Fibroblast of mammary gland (primary cell): Measurements from ENCODE around the gene NR1H2.

Experiments
- DNase-seq: peaks from one replicate; pipeline ENCODE4 v3.0.0-alpha.2; 2010; ENCODE audit warnings: low read depth
- H3K4me3 ChIP-seq: 2 replicates; pipeline ENCODE4 v1.5.1; 2011; ENCODE audit warnings: low read depth, mild to moderate bottlenecking, low read length, moderate library complexity; ENCODE audit not compliant: control insufficient read depth
- CTCF ChIP-seq: conservative IDR thresholded peaks from 2 replicates; pipeline ENCODE4 v1.5.1; 2011; ENCODE audit warnings: low read depth, low read length, inconsistent platforms; ENCODE audit not compliant: control insufficient read depth, insufficient read depth

NR1H2 gene

GRCh38 chr19:50417111-50418081 lies 41.1 kb downstream of the NR1H2 start:
- TF ChIP-seq CTCF, result no peak
- DNase-seq, result no peak
- H3K4me3 ChIP-seq, result no peak overlapping the region

GRCh38 chr19:50418176-50419021 lies 42.1 kb downstream of the NR1H2 start, which contains the start of gene SPIB:
SPIB (plus strand) TSS chr19:50418938; CDS start chr19:50418963, 25 bp downstream.
- no peak within 1 kb of the TSS for H3K4me3 ChIP-seq
- DNase-seq, result no peak
- no peak for TF ChIP-seq CTCF

GRCh38 chr19:50419022-50419579 lies 42.8 kb downstream of the NR1H2 start:
- H3K4me3 ChIP-seq, result no peak overlapping the region
- no peak for TF ChIP-seq CTCF

GRCh38 chr19:50419580-50420035 lies 43.4 kb downstream of the NR1H2 start:
- no peak overlapping the region for H3K4me3 ChIP-seq
- DNase-seq, result no peak
- TF ChIP-seq CTCF, result no peak

More at GRCh38 chr19:50419022-50419579, 42.8 kb downstream of the NR1H2 start:
- no peak for DNase-seq

GRCh38 chr19:50420127-50420526 lies 43.9 kb downstream of the NR1H2 start:
- no peak for DNase-seq
- TF ChIP-seq CTCF, result no peak
- H3K4me3 ChIP-seq, result no peak overlapping the region

GRCh38 chr19:50420808-50421207 lies 44.6 kb downstream of the NR1H2 start:
- H3K4me3 ChIP-seq, result no peak overlapping the region
- TF ChIP-seq CTCF, result no peak
- no peak for DNase-seq
